ENCODE results near the gene ABHD14A.

GRCh38 chr3:52007291-52007690, 32.4 kb downstream of the ABHD14A start:
- no peak for TF ChIP-seq CTCF (IDR thresholded peaks at IDR 0.05)
- TF ChIP-seq E2F4 (CRISPR knock-in tag; IDR thresholded peaks at IDR 0.05; ENCODE audit: borderline replicate concordance, low read depth): no peak
- TF ChIP-seq ARID4B (CRISPR knock-in tag; IDR thresholded peaks at IDR 0.05; ENCODE audit: borderline replicate concordance): no peak
- TF ChIP-seq NR3C1 (CRISPR knock-in tag; conservative IDR thresholded peaks at IDR 0.05; ENCODE audit: low read depth): no peak
- no peak for TF ChIP-seq TEAD4 (CRISPR knock-in tag; IDR thresholded peaks at IDR 0.05)
- TF ChIP-seq USF2 (CRISPR knock-in tag; IDR thresholded peaks at IDR 0.05): no peak
- TF ChIP-seq PRDM15 (CRISPR knock-in tag; IDR thresholded peaks at IDR 0.05): no peak
- TF ChIP-seq STAT6 (CRISPR knock-in tag; conservative IDR thresholded peaks at IDR 0.05; ENCODE audit: low read depth): no peak
- no peak for TF ChIP-seq ZNF263 (CRISPR knock-in tag; IDR thresholded peaks at IDR 0.05; ENCODE audit: low read depth)
